Endodermal cell (in vitro differentiated cells): ENCODE data around the gene ITGB3. TPM values are rescaled to one million over a fixed set of nuclear protein-coding genes. Genes with fewer than 3 reads are reported as not detected.

Experiments
- DNase-seq: peaks from one replicate; pipeline ENCODE4 v3.0.0-alpha.2; 2017
- H3K27ac ChIP-seq: 2 replicates; pipeline ENCODE4 v1.5.1; 2013; ENCODE audit warnings: mild to moderate bottlenecking, low read depth, low read length, moderate library complexity
- H3K27me3 ChIP-seq: 2 replicates; pipeline ENCODE4 v1.6.1; 2013; ENCODE audit warnings: mild to moderate bottlenecking, low read length, moderate library complexity; ENCODE audit not compliant: insufficient read depth, control insufficient read depth, poor library complexity, severe bottlenecking
- H3K36me3 ChIP-seq: 2 replicates; pipeline ENCODE4 v1.7.0; 2013; ENCODE audit warnings: mild to moderate bottlenecking, low read length, moderate library complexity; ENCODE audit not compliant: control insufficient read depth, insufficient read depth
- H3K4me1 ChIP-seq: one replicate; pipeline ENCODE4 v1.7.0; 2013; ENCODE audit warnings: low read length; ENCODE audit not compliant: control insufficient read depth, insufficient read depth
- H3K4me3 ChIP-seq: 2 replicates; pipeline ENCODE4 v1.5.1; 2013; ENCODE audit warnings: mild to moderate bottlenecking, low read length, moderate library complexity
- H3K9ac ChIP-seq: 2 replicates; pipeline ENCODE4 v1.6.1; 2013; ENCODE audit warnings: mild to moderate bottlenecking, low read length, moderate library complexity; ENCODE audit not compliant: poor library complexity, severe bottlenecking; ENCODE audit errors: extremely low read depth
- H3K9me3 ChIP-seq: 2 replicates; pipeline ENCODE4 v1.6.1; 2013; ENCODE audit warnings: mild to moderate bottlenecking, low read length, moderate library complexity; ENCODE audit not compliant: control insufficient read depth
- H3K27ac Mint-ChIP-seq: 2 replicates; pipeline ENCODE4 v1.8.0; 2020; ENCODE audit warnings: mixed read lengths
- H3K27me3 Mint-ChIP-seq: 2 replicates; pipeline ENCODE4 v1.8.0; 2021; ENCODE audit warnings: mild to moderate bottlenecking, mixed read lengths; ENCODE audit not compliant: insufficient read depth
- H3K36me3 Mint-ChIP-seq: 2 replicates; pipeline ENCODE4 v1.8.0; 2020; ENCODE audit warnings: low read depth, mixed read lengths
- H3K4me1 Mint-ChIP-seq: 2 replicates; pipeline ENCODE4 v1.8.0; 2020; ENCODE audit warnings: mixed read lengths
- H3K4me3 Mint-ChIP-seq: 2 replicates; pipeline ENCODE4 v1.8.0; 2020; ENCODE audit warnings: mild to moderate bottlenecking, moderate library complexity, mixed read lengths
- H3K9me3 Mint-ChIP-seq: 2 replicates; pipeline ENCODE4 v1.8.0; 2020; ENCODE audit warnings: mild to moderate bottlenecking, mixed read lengths
- CTCF ChIP-seq: fragments of 200-600 bp; sonication (generic); conservative IDR thresholded peaks from 2 replicates; pipeline ENCODE4 v1.5.0; 2021; ENCODE audit warnings: antibody characterized with exemption, mild to moderate bottlenecking
- WGBS, 2 experiments: methylation state at CpG; one replicate each; pipeline versions ENCODE4 v1.1.5 to v1.1.7; 2013; ENCODE audit warnings: missing lambda C conversion rate in 2 of 2, mixed read lengths in 1 of 2; ENCODE audit not compliant: insufficient coverage in 1 of 2, insufficient read length in 1 of 2; 5-methylcytosine and 5-hydroxymethylcytosine counted together
- total RNA-seq, 2 donors: library from RNA; stranded (reverse); fragmentation: NEBNext Ultra II Directional in 1 of 2; extraction: Animal tissue kit (Norgen Biotek cat#: 25700) in 1 of 2; gene quantifications; 2 replicates in 1 of 2; 3 replicates in 1 of 2; pipeline ENCODE4 v1.2.1, GENCODE V29; 2021

Gene ITGB3
- total RNA-seq, 2 donors from 2014 or later = 0.51 to 0.73 TPM

- TF ChIP-seq CTCF = no peak
- H3K4me1 Mint-ChIP-seq = peaks cover 23% of the 10 kb centered on the region
- DNase-seq = no peak
- H3K36me3 Mint-ChIP-seq = no peaks in the 10 kb centered on the region
- no peak overlapping the region for H3K9ac ChIP-seq
- no peak overlapping the region for H3K27ac Mint-ChIP-seq
- H3K4me3 ChIP-seq = peak overlapping the region; percentile 81
- no peaks in the 10 kb centered on the region for H3K36me3 ChIP-seq
- H3K4me3 Mint-ChIP-seq = peak overlapping the region; percentile 74
- peaks cover 29% of the 10 kb centered on the region for H3K27me3 ChIP-seq
- H3K27me3 Mint-ChIP-seq = peaks cover 46% of the 10 kb centered on the region
- 81 to 84% methylated on average over 9 to 10 of the region's 10 CpGs for WGBS, 2 experiments
- H3K9me3 ChIP-seq = no peaks in the 10 kb centered on the region
- no peaks in the 10 kb centered on the region for H3K4me1 ChIP-seq
- H3K9me3 Mint-ChIP-seq = no peaks in the 10 kb centered on the region
- no peak overlapping the region for H3K27ac ChIP-seq
Measured at GRCh38 chr17:47252766-47253512, 688 bp upstream of the ITGB3 start.

GRCh38 chr17:47254403-47254943, 846 bp downstream of the ITGB3 start:
- no peaks in the 10 kb centered on the region for H3K36me3 Mint-ChIP-seq
- peak; percentile 68 for DNase-seq
- Histone ChIP-seq H3K4me3 (peak overlapping the region; percentile 81), H3K36me3 (no peaks in the 10 kb centered on the region), H3K9me3 (no peaks in the 10 kb centered on the region), H3K27ac (no peak overlapping the region), H3K4me1 (no peaks in the 10 kb centered on the region), H3K9ac (no peak overlapping the region), H3K27me3 (peaks cover 29% of the 10 kb centered on the region)
- peaks cover 23% of the 10 kb centered on the region for H3K4me1 Mint-ChIP-seq
- H3K27ac Mint-ChIP-seq = no peak overlapping the region
- peaks cover 56% of the 10 kb centered on the region for H3K27me3 Mint-ChIP-seq
- H3K9me3 Mint-ChIP-seq = no peaks in the 10 kb centered on the region
- WGBS, 2 experiments = 21 to 27% methylated on average over 5 to 14 of the region's 15 CpGs
- peak overlapping the region; percentile 74 for H3K4me3 Mint-ChIP-seq
- TF ChIP-seq CTCF = no peak

GRCh38 chr17:47257651-47258339, 4.2 kb downstream of the ITGB3 start:
- peaks cover 57% of the 10 kb centered on the region for H3K27me3 Mint-ChIP-seq
- TF ChIP-seq CTCF = no peak
- no peaks in the 10 kb centered on the region for H3K9me3 ChIP-seq
- no peak for DNase-seq
- no peak overlapping the region for H3K9ac ChIP-seq
- no peak overlapping the region for H3K27ac ChIP-seq
- peaks cover 5% of the 10 kb centered on the region for H3K4me1 Mint-ChIP-seq
- H3K36me3 ChIP-seq = no peaks in the 10 kb centered on the region
- H3K9me3 Mint-ChIP-seq = no peaks in the 10 kb centered on the region
- WGBS, 2 experiments = 61 to 82% methylated on average over 2 to 7 of the region's 9 CpGs
- no peak overlapping the region for H3K27ac Mint-ChIP-seq
- H3K4me3 Mint-ChIP-seq = no peak overlapping the region
- H3K27me3 ChIP-seq = peaks cover 29% of the 10 kb centered on the region
- H3K4me3 ChIP-seq = no peak overlapping the region
- H3K36me3 Mint-ChIP-seq = no peaks in the 10 kb centered on the region
- no peaks in the 10 kb centered on the region for H3K4me1 ChIP-seq
